AG10803 (cell line): Measurements from ENCODE around the gene LRG1.

Experiments
- DNase-seq: peaks from one replicate; pipeline ENCODE4 v3.0.0; 2010; ENCODE audit warnings: low read depth
- H3K4me3 ChIP-seq: 2 replicates; pipeline ENCODE4 v1.5.1; 2011; ENCODE audit warnings: mild to moderate bottlenecking, low read length, control low read depth
- CTCF ChIP-seq: conservative IDR thresholded peaks from 2 replicates; pipeline ENCODE4 v1.5.1; 2011; ENCODE audit warnings: mild to moderate bottlenecking, low read length, control low read depth, inconsistent platforms

The LRG1 gene

DNA sequence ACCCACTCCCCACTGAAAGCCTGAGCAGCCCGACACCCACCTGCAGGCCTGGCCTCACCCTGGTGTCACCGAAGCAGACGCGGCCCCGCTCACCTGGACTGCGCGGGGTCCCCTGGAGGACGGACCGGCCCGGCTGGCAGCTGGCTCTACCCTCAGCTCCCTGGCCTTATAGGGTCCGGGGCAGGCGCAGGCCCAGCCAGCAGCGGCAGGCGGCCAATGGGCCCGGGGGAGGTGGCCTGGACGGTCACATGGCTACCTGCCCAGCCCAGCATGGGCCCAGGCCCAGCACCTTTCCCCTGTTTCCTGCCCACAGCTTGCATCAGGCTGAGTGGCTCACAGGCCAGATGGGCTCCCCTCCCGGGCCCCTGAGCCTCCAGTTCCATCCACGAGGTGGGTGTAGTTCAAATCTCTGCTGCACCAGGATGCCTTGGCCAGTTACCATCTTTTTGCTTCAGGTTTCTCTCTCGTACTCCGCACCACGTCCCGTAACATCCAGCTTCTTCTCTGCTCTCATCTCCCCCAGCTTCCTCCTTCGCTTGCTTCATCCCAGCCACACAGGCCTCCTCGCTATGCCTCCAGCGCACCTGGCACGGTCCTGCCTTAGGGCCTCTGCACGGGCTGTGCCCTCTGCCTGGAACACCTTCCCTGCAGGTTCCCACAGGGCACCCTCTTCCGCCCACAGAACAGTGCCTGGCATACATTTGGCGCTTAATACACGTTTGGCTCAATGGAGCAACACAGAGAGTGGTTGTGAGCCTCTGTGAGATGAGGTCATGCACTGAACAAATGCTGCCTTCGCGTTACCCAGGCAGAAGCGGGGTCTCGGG is 21.3 kb downstream of the LRG1 start, which contains the start of gene PLIN4:
Gene PLIN4 (minus strand): TSS at position 142 of the 827 bp plus-strand sequence. CDS start 214 bp downstream, outside the sequence.
- DNase-seq, result peak; percentile 39
- H3K4me3 ChIP-seq, result no peak within 1 kb of the TSS
- no peak for TF ChIP-seq CTCF

DNA sequence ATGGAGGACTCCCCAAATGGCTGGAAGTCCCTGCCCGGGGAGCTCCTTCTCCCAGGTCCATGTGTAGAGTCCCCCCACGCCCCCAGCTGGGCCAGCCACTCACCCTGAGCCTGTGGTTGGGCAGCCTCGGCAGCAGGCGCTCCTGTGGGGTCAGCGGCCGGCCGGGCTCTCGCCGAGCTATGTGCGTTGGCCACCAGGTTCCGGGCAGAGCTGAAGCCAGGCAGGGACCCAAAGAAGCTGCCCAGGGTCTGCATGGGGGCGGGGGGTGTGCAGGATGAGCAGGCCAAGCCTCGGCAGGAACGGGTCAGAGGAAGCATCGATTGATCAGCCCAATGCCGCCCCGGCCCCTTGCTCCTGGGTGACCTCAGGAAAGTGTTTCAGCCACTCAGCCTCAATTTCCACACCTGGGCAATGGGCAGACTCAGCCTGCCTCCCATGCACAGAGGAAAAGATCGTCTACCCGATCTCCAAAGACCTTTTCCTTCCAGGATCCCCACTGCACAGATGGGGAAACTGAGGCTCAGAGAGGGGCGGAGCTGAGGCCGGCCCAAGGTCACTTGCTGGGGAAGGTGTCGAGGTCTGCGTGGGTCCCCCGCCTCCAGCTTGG is 22.3 kb downstream of the LRG1 start:
- H3K4me3 ChIP-seq, result no peak overlapping the region
- no peak for DNase-seq

DNA sequence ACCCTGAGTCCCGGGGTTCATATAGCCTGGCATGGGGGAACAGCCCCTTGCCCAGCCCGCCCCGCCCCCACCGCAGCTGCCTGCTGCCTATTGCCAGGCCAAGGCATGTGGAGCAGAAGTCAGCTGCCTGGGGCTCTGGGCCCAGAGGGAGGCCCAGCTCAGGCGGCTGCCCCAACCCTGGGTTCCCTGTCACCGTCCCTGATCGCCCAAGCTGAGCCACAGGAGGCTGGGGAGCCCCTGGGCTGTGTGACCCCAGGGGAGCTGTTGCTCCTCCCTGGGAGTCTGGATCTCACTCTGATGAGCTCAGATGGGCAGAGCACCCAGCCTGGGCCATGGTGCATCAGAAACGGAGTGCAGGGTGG is 22.9 kb downstream of the LRG1 start:
- H3K4me3 ChIP-seq, result no peak overlapping the region
- DNase-seq, result no peak

More for the DNA sequence above, 22.3 kb downstream of the LRG1 start:
- TF ChIP-seq CTCF, result no peak

GRCh38 chr19:4516199-4516938 is 23.5 kb downstream of the LRG1 start:
- TF ChIP-seq CTCF, result no peak
- H3K4me3 ChIP-seq, result no peak overlapping the region
- DNase-seq, result no peak

More for the DNA sequence above, 22.9 kb downstream of the LRG1 start:
- TF ChIP-seq CTCF, result no peak

DNA sequence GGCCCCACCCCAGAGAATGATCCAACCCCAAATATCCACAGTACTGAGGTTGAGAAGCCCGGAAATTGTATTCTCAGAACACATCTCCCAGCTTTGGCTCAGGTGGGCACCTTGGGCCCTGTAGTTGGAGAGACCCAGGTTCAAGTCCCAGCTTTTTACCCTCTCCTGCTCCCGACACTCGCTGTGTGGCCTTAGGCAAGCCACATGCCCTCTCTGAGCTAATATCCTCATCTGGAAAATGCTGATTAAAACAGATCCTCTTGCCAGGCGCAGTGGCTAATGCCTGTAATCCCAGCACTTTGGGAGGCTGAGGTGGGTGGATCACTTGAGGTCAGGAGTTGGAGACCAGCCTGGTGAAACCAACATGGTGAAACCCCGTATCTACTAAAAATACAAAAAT is 24.1 kb downstream of the LRG1 start:
- TF ChIP-seq CTCF, result no peak

GRCh38 chr19:4513248-4513647 is 26.6 kb downstream of the LRG1 start:
- no peak for TF ChIP-seq CTCF
- no peak overlapping the region for H3K4me3 ChIP-seq
- no peak for DNase-seq

More for the DNA sequence above, 24.1 kb downstream of the LRG1 start:
- no peak overlapping the region for H3K4me3 ChIP-seq
- no peak for DNase-seq
